HAP-1 (cell line): Measurements from ENCODE around the gene RGL1.

Source experiments
- DNase-seq, 2 experiments: peaks; one replicate each; pipeline ENCODE4 v3.0.0-alpha.2; 2016 to 2020; ENCODE audit warnings: low spot score in 2 of 2
- H3K27me3 ChIP-seq: fragments of 250-450 bp; sonication (Bioruptor Pico); 2 replicates; pipeline ENCODE4 v1.5.1; 2020; ENCODE audit warnings: low read depth, mild to moderate bottlenecking, moderate library complexity
- H3K36me3 ChIP-seq: fragments of 250-450 bp; sonication (Bioruptor Pico); replicated peaks from 2 replicates; pipeline ENCODE4 v1.5.1; 2020; ENCODE audit warnings: mild to moderate bottlenecking
- H3K4me1 ChIP-seq: fragments of 250-450 bp; sonication (Bioruptor Pico); 2 replicates; pipeline ENCODE4 v1.5.1; 2020; ENCODE audit warnings: mild to moderate bottlenecking
- H3K4me3 ChIP-seq: fragments of 250-450 bp; sonication (Bioruptor Pico); 2 replicates; pipeline ENCODE4 v1.5.1; 2020; ENCODE audit warnings: mild to moderate bottlenecking, moderate library complexity
- H3K9me3 ChIP-seq: fragments of 250-450 bp; sonication (Bioruptor Pico); 2 replicates; pipeline ENCODE4 v1.5.1; 2020; ENCODE audit warnings: mild to moderate bottlenecking, moderate library complexity
- in situ Hi-C: fragments of 300-500 bp; cut with MboI; formaldehyde crosslinking; loops from 3 replicates; pipeline ENCODE4 v1.14.3; 2020; ENCODE audit warnings: low sequenced_read_pairs, inconsistent platforms, mixed read lengths

RGL1 gene

GRCh38 chr1:183841950-183842794 is 37.3 kb downstream of the RGL1 start:
- Histone ChIP-seq H3K4me1 (peaks cover 10% of the 10 kb centered on the region), H3K9me3 (no peaks in the 10 kb centered on the region), H3K27me3 (no peaks in the 10 kb centered on the region), H3K36me3 (no peaks in the 10 kb centered on the region), H3K4me3 (no peak overlapping the region)
- no peak for DNase-seq
- in situ Hi-C loops = no loop called here

- Histone ChIP-seq H3K27me3 (no peaks in the 10 kb centered on the region), H3K36me3 (no peaks in the 10 kb centered on the region), H3K4me3 (no peak overlapping the region), H3K4me1 (peaks cover 10% of the 10 kb centered on the region), H3K9me3 (no peaks in the 10 kb centered on the region)
- in situ Hi-C loops = no loop called here
- DNase-seq = no peak
Measured at GRCh38 chr1:183842795-183843144, 37.9 kb downstream of the RGL1 start.

- Histone ChIP-seq H3K9me3 (no peaks in the 10 kb centered on the region), H3K4me3 (no peak overlapping the region), H3K36me3 (no peaks in the 10 kb centered on the region), H3K4me1 (peaks cover 10% of the 10 kb centered on the region), H3K27me3 (no peaks in the 10 kb centered on the region)
- no peak for DNase-seq
- in situ Hi-C loops = no loop called here
Measured at GRCh38 chr1:183844806-183845205, 39.9 kb downstream of the RGL1 start.

GRCh38 chr1:183845681-183846080 is 40.8 kb downstream of the RGL1 start:
- Histone ChIP-seq H3K4me1 (peaks cover 10% of the 10 kb centered on the region), H3K36me3 (no peaks in the 10 kb centered on the region), H3K4me3 (no peak overlapping the region), H3K27me3 (no peaks in the 10 kb centered on the region), H3K9me3 (no peaks in the 10 kb centered on the region)
- DNase-seq = no peak
- in situ Hi-C loops = no loop called here

GRCh38 chr1:183847641-183848040 is 42.7 kb downstream of the RGL1 start:
- DNase-seq = no peak
- H3K9me3 ChIP-seq = no peaks in the 10 kb centered on the region
- no peaks in the 10 kb centered on the region for H3K36me3 ChIP-seq
- H3K4me3 ChIP-seq = no peak overlapping the region
- H3K4me1 ChIP-seq = peaks cover 10% of the 10 kb centered on the region
- in situ Hi-C loops = no loop called here
- H3K27me3 ChIP-seq = no peaks in the 10 kb centered on the region

GRCh38 chr1:183850852-183851251 is 45.9 kb downstream of the RGL1 start:
- in situ Hi-C loops = no loop called here
- H3K36me3 ChIP-seq = no peaks in the 10 kb centered on the region
- no peaks in the 10 kb centered on the region for H3K27me3 ChIP-seq
- H3K4me3 ChIP-seq = no peak overlapping the region
- H3K4me1 ChIP-seq = peaks cover 10% of the 10 kb centered on the region
- no peaks in the 10 kb centered on the region for H3K9me3 ChIP-seq
- no peak for DNase-seq

- in situ Hi-C loops = no loop called here
- Histone ChIP-seq H3K27me3 (no peaks in the 10 kb centered on the region), H3K4me3 (no peak overlapping the region), H3K4me1 (peaks cover 13% of the 10 kb centered on the region), H3K9me3 (no peaks in the 10 kb centered on the region), H3K36me3 (no peaks in the 10 kb centered on the region)
- DNase-seq = no peak
Measured at GRCh38 chr1:183859119-183859518, 54.2 kb downstream of the RGL1 start.

GRCh38 chr1:183859831-183860230 is 54.9 kb downstream of the RGL1 start:
- Histone ChIP-seq H3K36me3 (no peaks in the 10 kb centered on the region), H3K4me1 (peaks cover 6% of the 10 kb centered on the region), H3K9me3 (no peaks in the 10 kb centered on the region), H3K27me3 (no peaks in the 10 kb centered on the region), H3K4me3 (no peak overlapping the region)
- in situ Hi-C loops = no loop called here
- no peak for DNase-seq

GRCh38 chr1:183862967-183863366 is 58.0 kb downstream of the RGL1 start:
- Histone ChIP-seq H3K4me1 (peaks cover 5% of the 10 kb centered on the region; the same call in 1 of the 2 replicates), H3K27me3 (no peaks in the 10 kb centered on the region), H3K36me3 (no peaks in the 10 kb centered on the region), H3K4me3 (no peak overlapping the region), H3K9me3 (no peaks in the 10 kb centered on the region)
- no peak for DNase-seq
- in situ Hi-C loops = no loop called here

- no peaks in the 10 kb centered on the region for H3K27me3 ChIP-seq
- no peak for DNase-seq
- H3K4me3 ChIP-seq = no peak overlapping the region
- peaks cover 5% of the 10 kb centered on the region; the same call in 1 of the 2 replicates for H3K4me1 ChIP-seq
- H3K9me3 ChIP-seq = no peaks in the 10 kb centered on the region
- H3K36me3 ChIP-seq = no peaks in the 10 kb centered on the region
- in situ Hi-C loops = no loop called here
Measured at GRCh38 chr1:183863852-183864251, 58.9 kb downstream of the RGL1 start.

- Histone ChIP-seq H3K9me3 (no peaks in the 10 kb centered on the region), H3K4me1 (peaks cover 5% of the 10 kb centered on the region; the same call in 1 of the 2 replicates), H3K27me3 (no peaks in the 10 kb centered on the region), H3K4me3 (no peak overlapping the region), H3K36me3 (no peaks in the 10 kb centered on the region)
- no peak for DNase-seq
- in situ Hi-C loops = no loop called here
Measured at GRCh38 chr1:183864611-183865010, 59.7 kb downstream of the RGL1 start.

GRCh38 chr1:183869230-183869629 is 64.3 kb downstream of the RGL1 start:
- Histone ChIP-seq H3K27me3 (no peaks in the 10 kb centered on the region), H3K4me3 (no peak overlapping the region), H3K36me3 (no peaks in the 10 kb centered on the region), H3K9me3 (no peaks in the 10 kb centered on the region), H3K4me1 (no peaks in the 10 kb centered on the region; the same call in 1 of the 2 replicates)
- DNase-seq = no peak
- in situ Hi-C loops = no loop called here

GRCh38 chr1:183869664-183870063 is 64.7 kb downstream of the RGL1 start:
- Histone ChIP-seq H3K4me1 (no peaks in the 10 kb centered on the region; the same call in 1 of the 2 replicates), H3K36me3 (no peaks in the 10 kb centered on the region), H3K9me3 (no peaks in the 10 kb centered on the region), H3K4me3 (no peak overlapping the region), H3K27me3 (no peaks in the 10 kb centered on the region)
- no peak for DNase-seq
- in situ Hi-C loops = no loop called here

GRCh38 chr1:183870351-183871077 is 65.6 kb downstream of the RGL1 start:
- no peaks in the 10 kb centered on the region for H3K27me3 ChIP-seq
- DNase-seq = no peak
- H3K36me3 ChIP-seq = no peaks in the 10 kb centered on the region
- no peaks in the 10 kb centered on the region for H3K9me3 ChIP-seq
- in situ Hi-C loops = no loop called here
- H3K4me1 ChIP-seq = no peaks in the 10 kb centered on the region; the same call in 1 of the 2 replicates
- no peak overlapping the region for H3K4me3 ChIP-seq
